H9 (cell line): Measurements from ENCODE around the gene NCOA5. TPM values are rescaled to one million over a fixed set of nuclear protein-coding genes. Genes with fewer than 3 reads are reported as not detected.

Experiments
- DNase-seq: peaks from one replicate; pipeline ENCODE4 v3.0.0-alpha.2; 2017
- H2AFZ ChIP-seq: one replicate; pipeline ENCODE4 v1.6.1; 2013; ENCODE audit warnings: mild to moderate bottlenecking, low read length, control low read depth, moderate library complexity
- H2AK5ac ChIP-seq: 2 replicates; pipeline ENCODE4 v1.6.1; 2013; ENCODE audit warnings: low read length, control low read depth, mixed read lengths; ENCODE audit not compliant: insufficient read length
- H2BK120ac ChIP-seq: one replicate; pipeline ENCODE4 v1.6.1; 2013; ENCODE audit warnings: low read depth, mild to moderate bottlenecking, low read length, control low read depth, inconsistent platforms; ENCODE audit not compliant: poor library complexity, severe bottlenecking
- H2BK12ac ChIP-seq: 2 replicates; pipeline ENCODE4 v1.6.1; 2013; ENCODE audit warnings: low read length, control low read depth, mixed read lengths, low read depth; ENCODE audit not compliant: insufficient read length
- H2BK15ac ChIP-seq: 2 replicates; pipeline ENCODE4 v1.6.1; 2013; ENCODE audit warnings: low read depth, low read length, control low read depth
- H2BK20ac ChIP-seq: one replicate; pipeline ENCODE4 v1.6.1; 2013; ENCODE audit warnings: low read depth, mild to moderate bottlenecking, low read length, control low read depth, inconsistent platforms; ENCODE audit not compliant: poor library complexity, severe bottlenecking
- H2BK5ac ChIP-seq: 2 replicates; pipeline ENCODE4 v1.6.1; 2013; ENCODE audit warnings: low read length, control low read depth, mixed read lengths; ENCODE audit not compliant: insufficient read length
- H3K14ac ChIP-seq: 2 replicates; pipeline ENCODE4 v1.6.1; 2013; ENCODE audit warnings: low read length, control low read depth; ENCODE audit not compliant: insufficient read depth
- H3K18ac ChIP-seq: 2 replicates; pipeline ENCODE4 v1.6.1; 2013; ENCODE audit warnings: low read depth, mild to moderate bottlenecking, mixed read lengths, low read length, control low read depth; ENCODE audit not compliant: insufficient read length
- H3K23ac ChIP-seq: 2 replicates; pipeline ENCODE4 v1.6.1; 2013; ENCODE audit warnings: low read length, control low read depth, mixed read lengths, low read depth; ENCODE audit not compliant: insufficient read length
- H3K23me2 ChIP-seq: 2 replicates; pipeline ENCODE4 v1.6.1; 2013; ENCODE audit warnings: low read depth, mild to moderate bottlenecking, mixed read lengths, low read length, control low read depth; ENCODE audit not compliant: insufficient read length, poor library complexity, severe bottlenecking
- H3K27ac ChIP-seq: 2 replicates; pipeline ENCODE4 v1.5.1; 2013; ENCODE audit warnings: low read length, control low read depth, mixed read lengths, low read depth; ENCODE audit not compliant: insufficient read length
- H3K27me3 ChIP-seq: 2 replicates; pipeline ENCODE4 v1.6.1; 2013; ENCODE audit warnings: low read length, control low read depth, inconsistent platforms; ENCODE audit not compliant: insufficient read depth
- H3K4ac ChIP-seq: 2 replicates; pipeline ENCODE4 v1.6.1; 2013; ENCODE audit warnings: low read depth, mild to moderate bottlenecking, control low read depth, inconsistent platforms, low read length, moderate library complexity
- H3K4me1 ChIP-seq: 2 replicates; pipeline ENCODE4 v1.6.1; 2013; ENCODE audit warnings: low read length, control low read depth, inconsistent platforms; ENCODE audit not compliant: insufficient read depth
- H3K4me2 ChIP-seq: 2 replicates; pipeline ENCODE4 v1.6.1; 2013; ENCODE audit warnings: low read length, control low read depth, mixed read lengths; ENCODE audit not compliant: insufficient read length, insufficient read depth
- H3K56ac ChIP-seq: 2 replicates; pipeline ENCODE4 v1.6.1; 2013; ENCODE audit warnings: low read depth, mild to moderate bottlenecking, mixed read lengths, low read length, control low read depth; ENCODE audit not compliant: insufficient read length
- H3K79me1 ChIP-seq: 2 replicates; pipeline ENCODE4 v1.6.1; 2013; ENCODE audit warnings: low read depth, mild to moderate bottlenecking, moderate library complexity, low read length, control low read depth, inconsistent platforms; ENCODE audit not compliant: insufficient read depth, poor library complexity, severe bottlenecking
- H3K79me2 ChIP-seq: 2 replicates; pipeline ENCODE4 v1.6.1; 2013; ENCODE audit warnings: low read length, control low read depth, inconsistent platforms; ENCODE audit not compliant: insufficient read depth
- H3K9ac ChIP-seq: 2 replicates; pipeline ENCODE4 v1.6.1; 2013; ENCODE audit warnings: low read length, control low read depth, mixed read lengths; ENCODE audit not compliant: insufficient read length; ENCODE audit errors: extremely low read depth
- H3K9me3 ChIP-seq: one replicate; pipeline ENCODE4 v1.6.1; 2013; ENCODE audit warnings: low read depth, low read length, inconsistent platforms; ENCODE audit not compliant: control insufficient read depth
- H3T11ph ChIP-seq: one replicate; pipeline ENCODE4 v1.6.1; 2013; ENCODE audit warnings: mild to moderate bottlenecking, low read length, control low read depth, inconsistent platforms
- H4K20me1 ChIP-seq: one replicate; pipeline ENCODE4 v1.6.1; 2013; ENCODE audit not compliant: control insufficient read depth, insufficient read length, insufficient read depth
- H4K5ac ChIP-seq: 2 replicates; pipeline ENCODE4 v1.6.1; 2013; ENCODE audit warnings: low read depth, mild to moderate bottlenecking, mixed read lengths, low read length, control low read depth; ENCODE audit not compliant: insufficient read length
- H4K8ac ChIP-seq: replicated peaks from 2 replicates; pipeline ENCODE4 v1.6.1; 2013; ENCODE audit warnings: low read length, control low read depth, mixed read lengths, low read depth; ENCODE audit not compliant: insufficient read length
- H4K91ac ChIP-seq: 2 replicates; pipeline ENCODE4 v1.6.1; 2013; ENCODE audit warnings: low read depth, mild to moderate bottlenecking, moderate library complexity, mixed read lengths, low read length, control low read depth; ENCODE audit not compliant: insufficient read length
- H3K27ac Mint-ChIP-seq, 3 experiments: 2 replicates in 2 of 3; 3 replicates in 1 of 3; pipeline ENCODE4 v1.8.0; 2020 to 2021; ENCODE audit warnings: mixed read lengths in 3 of 3, mild to moderate bottlenecking in 1 of 3, moderate library complexity in 1 of 3
- H3K27me3 Mint-ChIP-seq: 2 replicates; pipeline ENCODE4 v1.8.0; 2021; ENCODE audit warnings: low read depth, mild to moderate bottlenecking, moderate library complexity, mixed read lengths
- H3K36me3 Mint-ChIP-seq, 3 experiments: 2 replicates in 2 of 3; 3 replicates in 1 of 3; pipeline ENCODE4 v1.8.0; 2020 to 2021; ENCODE audit warnings: low read depth in 3 of 3, mixed read lengths in 3 of 3; ENCODE audit not compliant: insufficient read depth in 1 of 3
- H3K4me1 Mint-ChIP-seq, 2 experiments: 2 replicates each; pipeline ENCODE4 v1.8.0; 2020; ENCODE audit warnings: mixed read lengths in 2 of 2
- H3K4me3 Mint-ChIP-seq, 2 experiments: 2 replicates in 1 of 2; 3 replicates in 1 of 2; pipeline ENCODE4 v1.8.0; 2020 to 2021; ENCODE audit warnings: mild to moderate bottlenecking in 2 of 2, mixed read lengths in 2 of 2, moderate library complexity in 1 of 2
- H3K9me3 Mint-ChIP-seq, 2 experiments: 2 replicates in 1 of 2; 3 replicates in 1 of 2; pipeline ENCODE4 v1.8.0; 2020; ENCODE audit warnings: mild to moderate bottlenecking in 2 of 2, mixed read lengths in 2 of 2, moderate library complexity in 1 of 2
- CTCF ChIP-seq: fragments of 200-600 bp; sonication (generic); conservative IDR thresholded peaks from 3 replicates; pipeline ENCODE4 v1.8.0; 2021; ENCODE audit warnings: antibody characterized with exemption, mild to moderate bottlenecking
- WGBS: extraction: QIAGEN DNeasy Blood & Tissue Kit; methylation state at CpG from one replicate; pipeline ENCODE4 v1.1.7; 2013; ENCODE audit warnings: missing lambda C conversion rate, low lambda C conversion rate, mixed read lengths; ENCODE audit not compliant: insufficient read length; ENCODE audit errors: extremely low coverage; 5-methylcytosine and 5-hydroxymethylcytosine counted together
- total RNA-seq: library from RNA; stranded (reverse); gene quantifications from 2 replicates; pipeline ENCODE4 v1.2.1, GENCODE V29; 2021

Gene NCOA5
- total RNA-seq, 1 experiment from 2014 or later, result 55.7 TPM

GRCh38 chr20:46121184-46121930 is 31.6 kb upstream of the NCOA5 start:
- Histone ChIP-seq H3K79me2 (no peaks in the 10 kb centered on the region), H3T11ph (no peak overlapping the region), H2BK120ac (no peak overlapping the region), H3K23ac (no peak overlapping the region), H3K18ac (no peak overlapping the region), H2BK12ac (no peak overlapping the region), H2BK15ac (no peak overlapping the region), H4K91ac (no peak overlapping the region), H3K4ac (no peak overlapping the region), H3K27ac (no peak overlapping the region), H3K56ac (no peak overlapping the region), H2AK5ac (no peak overlapping the region), H3K4me2 (no peak overlapping the region), H2BK20ac (no peak overlapping the region), H3K27me3 (peaks cover 3% of the 10 kb centered on the region; the same call in 1 of the 2 replicates), H3K9me3 (no peaks in the 10 kb centered on the region), H3K23me2 (peaks cover 5% of the 10 kb centered on the region), H3K9ac (no peak overlapping the region), H4K5ac (no peak overlapping the region), H2BK5ac (no peak overlapping the region), H3K4me1 (no peaks in the 10 kb centered on the region), H4K8ac (no peak overlapping the region), H3K14ac (no peak overlapping the region), H4K20me1 (no peaks in the 10 kb centered on the region), H3K79me1 (no peaks in the 10 kb centered on the region), H2AFZ (no peak overlapping the region)
- no peak for TF ChIP-seq CTCF
- peaks cover 15% of the 10 kb centered on the region for H3K27me3 Mint-ChIP-seq
- no CpG with 5 or more reads among the region's 2 CpGs for WGBS
- H3K9me3 Mint-ChIP-seq, result no peaks in the 10 kb centered on the region
- peaks cover 17 to 34% (median 31%) of the 10 kb centered on the region in 3 experiments; a peak in 6 of 7 replicates for H3K36me3 Mint-ChIP-seq
- no peak for DNase-seq
- no peak overlapping the region for H3K27ac Mint-ChIP-seq
- no peak overlapping the region for H3K4me3 Mint-ChIP-seq
- H3K4me1 Mint-ChIP-seq, result peaks cover 6 to 11% of the 10 kb centered on the region in 2 experiments
